HG02885 (cell line): Measurements from ENCODE around the gene TNFRSF12A.
A peak's percentile ranks its signal among the peaks of the same experiment; 100 is the strongest.

Experiments
- ATAC-seq: cut with Tn5 transposase; IDR thresholded peaks from one replicate; pipeline ENCODE4 v1.9.1; 2021; ENCODE audit warnings: mild to moderate bottlenecking; ENCODE audit not compliant: unreplicated experiment, poor library complexity

TNFRSF12A gene

GRCh38 chr16:2985462-2985861 is 34.7 kb upstream of the TNFRSF12A start:
- ATAC-seq, result no peak

GRCh38 chr16:2985893-2986355 is 34.2 kb upstream of the TNFRSF12A start:
- ATAC-seq, result no peak

DNA sequence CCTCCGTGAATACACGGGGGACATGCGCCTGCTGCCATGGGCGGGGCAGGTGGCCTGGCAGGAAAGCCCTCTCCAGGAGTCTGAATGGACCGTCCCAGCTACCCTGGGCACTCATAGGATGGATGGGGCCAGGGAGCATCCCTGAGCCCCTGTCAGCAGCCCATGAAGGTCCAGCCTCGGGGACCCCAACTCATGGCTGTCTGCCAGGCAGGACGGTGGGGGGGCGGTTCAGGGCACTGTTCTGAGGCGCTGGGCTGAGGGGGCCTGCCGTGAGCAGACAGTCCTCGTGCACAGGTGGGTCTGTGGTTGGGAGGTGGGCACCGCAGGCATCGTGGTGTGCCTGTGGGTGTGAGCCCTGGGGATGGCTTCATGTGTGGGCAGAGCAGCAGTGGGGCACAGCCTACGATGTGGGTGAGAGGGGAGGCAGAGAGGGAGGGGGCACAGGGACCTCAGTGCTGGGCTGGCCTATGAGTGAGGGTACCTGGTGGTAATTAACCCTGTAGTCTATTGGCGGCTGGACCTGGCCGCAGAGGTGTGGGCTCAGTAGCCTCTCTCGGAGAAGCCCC is 33.5 kb upstream of the TNFRSF12A start:
- no peak for ATAC-seq

GRCh38 chr16:2987286-2987685 is 32.9 kb upstream of the TNFRSF12A start:
- no peak for ATAC-seq

- ATAC-seq, result no peak
These were observed 32.3 kb upstream of the TNFRSF12A start for GRCh38 chr16:2987833-2988232.

GRCh38 chr16:2988590-2989099 is 31.5 kb upstream of the TNFRSF12A start:
- ATAC-seq, result no peak

DNA sequence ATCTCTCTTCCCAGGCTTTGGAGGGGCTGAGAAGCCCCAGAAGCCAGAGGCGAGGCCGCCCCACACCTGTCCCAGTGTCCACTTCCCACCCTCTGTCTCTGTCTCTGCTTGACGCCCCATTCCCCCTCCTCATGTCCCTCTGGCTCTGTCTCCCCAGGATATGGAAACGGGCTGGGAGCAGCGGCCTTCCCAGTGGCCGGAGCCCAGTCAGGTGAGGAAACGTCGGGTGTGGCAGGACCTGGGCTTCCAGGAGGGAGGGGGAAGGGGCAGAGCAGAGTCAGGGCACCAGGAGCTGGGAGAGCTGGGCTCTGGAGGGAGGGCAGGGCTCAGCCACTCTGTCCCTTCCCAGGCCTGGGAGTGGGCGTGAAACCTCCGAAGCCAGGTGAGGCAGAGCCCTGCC is 29.3 kb upstream of the TNFRSF12A start:
- no peak for ATAC-seq

DNA sequence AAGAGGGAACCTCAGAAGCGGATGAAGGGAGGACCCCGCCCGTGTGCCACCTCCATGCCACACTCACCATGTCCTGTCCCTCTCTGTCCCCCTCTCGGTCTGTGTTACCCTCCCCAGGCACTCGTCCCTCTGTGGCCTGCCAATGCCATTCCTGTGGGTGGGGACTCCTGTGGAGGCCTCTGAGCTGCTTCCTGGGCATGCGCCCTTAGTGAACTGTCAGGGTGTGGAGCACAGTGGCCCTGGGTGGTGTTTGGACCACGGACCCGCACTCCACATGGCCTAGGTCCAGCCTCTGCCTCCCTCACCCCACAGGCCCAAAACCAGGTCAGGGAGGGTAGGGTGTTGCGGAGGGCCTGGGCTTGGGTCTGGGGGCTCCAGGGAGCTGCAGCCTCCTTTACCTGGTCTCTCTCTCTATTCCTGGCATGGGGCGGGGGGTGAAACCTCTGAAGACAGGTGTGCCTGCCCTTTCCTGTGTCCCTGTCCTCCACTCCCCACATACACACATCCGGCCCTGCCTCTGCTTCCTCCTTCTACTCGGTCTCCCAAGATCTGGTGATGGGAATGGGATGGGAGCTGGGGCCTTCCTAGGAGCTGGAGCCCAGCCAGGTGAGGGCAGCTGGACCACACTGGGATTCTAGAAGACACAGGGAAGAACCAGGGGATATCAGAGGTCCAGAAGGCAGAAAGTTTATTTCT is 28.5 kb upstream of the TNFRSF12A start:
- no peak for ATAC-seq

DNA sequence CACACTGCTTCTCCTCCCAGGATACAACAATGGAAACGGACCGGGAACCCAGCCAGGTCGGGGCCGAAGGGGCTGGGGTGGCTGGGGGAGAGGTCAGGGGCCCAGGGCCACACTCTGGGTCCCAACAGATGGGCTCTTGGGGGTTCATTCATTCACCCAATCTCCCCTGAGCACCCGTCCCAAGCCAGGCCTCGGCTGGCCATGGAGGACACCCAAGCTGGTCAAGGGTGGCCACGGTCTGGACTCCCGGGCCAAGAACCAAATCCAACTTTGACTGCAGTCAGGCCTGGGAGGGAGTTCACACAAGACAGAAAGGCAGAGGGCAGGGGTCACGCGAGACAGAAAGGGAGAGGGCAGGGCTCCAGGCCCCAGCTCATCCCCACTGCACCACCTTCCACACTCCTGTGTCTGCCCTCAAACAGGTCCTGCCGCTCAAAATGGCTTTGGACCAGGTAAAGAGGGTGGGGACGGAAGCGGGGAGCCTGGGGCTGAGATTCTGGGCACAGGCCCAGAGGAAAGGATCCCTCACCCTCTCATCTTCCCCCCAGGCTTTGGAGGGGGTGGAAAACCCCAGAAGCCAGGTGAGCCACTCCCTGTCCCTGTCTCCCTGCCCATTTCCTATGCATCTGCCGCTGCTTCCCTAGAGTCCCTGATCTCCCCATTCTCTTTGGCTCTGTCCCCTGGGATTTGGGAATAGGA is 27.6 kb upstream of the TNFRSF12A start:
- ATAC-seq, result no peak

DNA sequence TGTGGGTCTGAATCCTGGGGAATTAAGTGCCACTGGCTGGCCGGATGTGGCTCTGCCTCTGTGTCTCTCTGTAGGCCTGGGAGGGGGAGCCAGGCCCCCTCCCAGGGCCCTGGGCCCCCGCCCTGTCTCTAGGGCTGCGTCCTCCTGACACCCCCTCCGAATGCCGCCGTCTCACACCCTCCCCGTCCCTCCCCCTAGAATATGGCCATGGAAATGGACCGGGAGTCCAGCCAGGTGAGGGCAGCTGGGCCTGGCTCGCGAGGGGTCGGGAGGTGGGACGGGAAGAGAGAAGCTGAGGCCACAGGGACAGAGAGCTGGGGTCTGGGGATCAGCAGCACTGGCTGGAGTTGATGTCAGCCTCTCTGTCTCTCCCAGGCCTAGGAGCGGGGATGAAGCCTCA is 23.9 kb upstream of the TNFRSF12A start:
- ATAC-seq, result no peak

DNA sequence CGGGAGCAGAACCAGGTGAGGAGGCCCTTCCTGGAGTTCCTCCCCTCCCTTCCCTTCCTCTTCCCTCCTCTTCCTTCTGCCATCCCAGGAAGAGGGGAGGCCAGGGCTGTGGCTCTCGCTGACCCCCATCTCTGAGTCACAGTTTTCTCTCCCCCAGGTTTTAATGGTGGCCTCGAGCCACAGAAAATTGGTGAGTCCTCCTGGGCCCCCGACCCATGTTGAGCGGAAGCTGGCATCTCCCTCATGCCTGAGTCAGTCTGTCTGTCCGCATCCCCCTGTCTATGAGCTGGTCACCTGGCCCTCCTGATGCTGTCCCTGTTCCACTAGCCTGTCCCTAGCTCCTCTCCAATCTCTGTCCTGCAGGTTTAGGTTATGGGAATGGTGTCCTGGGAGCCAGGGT is 20.2 kb upstream of the TNFRSF12A start:
- no peak for ATAC-seq

DNA sequence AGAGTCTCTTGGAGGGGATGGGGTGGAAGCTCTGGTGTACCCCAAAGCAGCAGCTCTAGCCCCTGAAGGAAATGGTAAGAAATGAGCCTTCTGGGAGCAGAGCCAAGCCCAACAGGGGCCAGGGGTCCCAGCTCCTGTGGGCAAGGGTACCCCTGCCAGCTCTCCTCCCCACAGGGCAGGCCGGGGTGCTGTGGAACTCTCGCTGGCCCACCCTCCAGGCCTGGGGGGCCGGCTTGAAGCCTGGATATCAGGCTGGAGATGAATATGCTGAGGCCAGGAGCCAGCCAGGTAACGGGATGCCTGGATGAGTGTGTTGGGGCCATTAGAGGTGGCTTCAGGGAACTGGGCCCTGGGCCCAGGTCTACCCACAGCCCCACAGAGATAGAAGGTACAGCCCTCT is 19.6 kb upstream of the TNFRSF12A start:
- ATAC-seq, result no peak

DNA sequence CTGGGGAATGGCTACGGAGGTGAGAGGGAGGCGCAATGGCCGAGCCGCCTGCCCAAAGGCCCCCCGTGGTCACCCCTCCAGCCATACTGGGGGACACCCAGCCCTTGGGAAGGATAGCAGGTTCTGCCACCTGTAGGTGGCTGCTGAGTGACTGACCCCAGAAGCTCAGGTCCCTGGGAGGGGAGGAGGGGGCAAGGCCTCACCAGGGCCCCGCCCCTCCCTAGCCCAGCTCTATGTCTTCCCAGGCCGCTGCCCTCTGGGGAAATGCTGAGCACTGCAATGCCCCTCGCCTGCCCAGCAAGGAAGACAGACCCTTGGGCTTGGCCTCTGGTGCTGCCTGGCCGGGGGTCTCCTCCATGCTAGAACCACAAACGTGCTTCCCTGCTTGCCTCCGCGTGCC is 18.9 kb upstream of the TNFRSF12A start:
- ATAC-seq, result no peak

DNA sequence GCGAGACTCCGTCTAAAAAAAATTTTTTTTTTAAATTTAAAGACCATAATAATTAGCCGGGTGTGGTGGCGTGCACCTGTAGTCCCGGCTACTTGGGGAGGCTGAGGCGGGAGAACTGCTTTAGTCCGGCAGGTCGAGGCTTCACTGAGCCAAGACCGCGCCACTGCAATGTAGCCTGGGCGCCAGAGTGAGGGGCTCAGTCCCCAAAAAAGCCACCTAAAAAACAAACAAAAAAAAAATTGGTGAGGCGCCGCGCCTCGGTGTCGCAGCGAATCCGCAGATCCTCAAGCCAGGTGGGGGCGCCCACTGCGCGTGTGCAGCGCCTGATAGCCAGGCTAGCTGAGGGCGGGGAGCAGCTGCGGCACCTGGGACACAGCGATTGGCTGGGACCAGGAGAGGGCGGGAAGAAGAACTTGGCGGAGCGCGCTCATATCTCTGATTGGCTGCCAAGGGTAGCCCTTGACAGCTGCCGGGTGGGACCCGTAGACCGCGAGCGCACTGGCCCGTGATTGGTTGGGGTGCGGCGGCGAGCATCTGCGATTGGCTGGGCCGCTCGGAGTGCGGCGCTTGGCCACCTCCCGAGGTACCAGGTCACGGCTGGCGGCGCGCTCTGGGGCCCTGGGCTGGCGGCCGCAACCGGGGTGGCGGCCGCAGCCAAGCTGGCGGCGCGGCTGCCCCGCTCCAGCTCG is 16.4 kb upstream of the TNFRSF12A start:
- ATAC-seq, result peak; percentile 97

GRCh38 chr16:3004319-3004718 is 15.8 kb upstream of the TNFRSF12A start:
- peak; percentile 16 for ATAC-seq

- ATAC-seq, result no peak
These were observed 15.3 kb upstream of the TNFRSF12A start for GRCh38 chr16:3004781-3005284.

DNA sequence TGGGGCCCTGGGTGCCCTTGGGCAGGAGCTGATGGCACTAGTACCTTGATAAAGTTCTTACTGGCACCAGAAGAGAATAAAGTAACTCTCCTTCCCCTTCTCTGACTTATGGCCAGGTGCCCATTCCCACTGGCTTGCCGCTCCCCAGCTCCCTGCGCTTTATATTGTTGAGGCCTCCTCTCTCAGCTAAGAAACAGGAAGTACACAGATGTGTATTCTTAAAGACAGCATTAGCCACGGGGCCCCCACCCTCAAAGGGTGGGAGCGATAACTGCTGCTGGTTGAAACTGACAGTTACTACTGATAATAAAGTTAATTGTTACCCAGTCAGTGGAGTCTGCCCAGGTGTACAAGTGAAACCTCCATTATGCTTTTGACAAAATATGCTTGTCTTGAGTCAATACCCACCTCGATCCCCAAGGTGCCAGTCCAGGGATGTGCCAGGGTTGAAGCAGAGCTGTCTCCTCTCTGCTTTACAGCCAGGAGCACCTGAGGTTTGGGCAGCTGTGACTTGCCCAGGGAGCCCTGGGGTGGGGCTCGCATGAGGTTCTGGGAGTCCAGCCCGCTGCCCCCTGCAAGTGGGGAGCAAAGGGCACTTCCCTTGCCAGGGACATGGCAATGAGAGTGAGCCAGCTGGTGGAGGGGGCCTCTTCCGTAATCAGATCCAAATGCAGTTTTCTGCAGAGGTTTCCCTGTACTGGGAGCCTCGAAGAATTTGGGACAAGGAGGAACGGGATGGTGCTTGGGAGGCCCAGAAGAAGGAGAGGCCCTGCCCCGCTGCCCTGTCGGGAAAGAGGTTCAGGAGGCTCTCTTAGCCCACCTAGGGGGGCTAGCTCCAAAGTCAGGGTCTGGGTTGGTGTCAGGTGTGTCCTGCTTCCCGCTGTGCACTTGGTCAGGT is 12.9 kb upstream of the TNFRSF12A start:
- ATAC-seq, result no peak

DNA sequence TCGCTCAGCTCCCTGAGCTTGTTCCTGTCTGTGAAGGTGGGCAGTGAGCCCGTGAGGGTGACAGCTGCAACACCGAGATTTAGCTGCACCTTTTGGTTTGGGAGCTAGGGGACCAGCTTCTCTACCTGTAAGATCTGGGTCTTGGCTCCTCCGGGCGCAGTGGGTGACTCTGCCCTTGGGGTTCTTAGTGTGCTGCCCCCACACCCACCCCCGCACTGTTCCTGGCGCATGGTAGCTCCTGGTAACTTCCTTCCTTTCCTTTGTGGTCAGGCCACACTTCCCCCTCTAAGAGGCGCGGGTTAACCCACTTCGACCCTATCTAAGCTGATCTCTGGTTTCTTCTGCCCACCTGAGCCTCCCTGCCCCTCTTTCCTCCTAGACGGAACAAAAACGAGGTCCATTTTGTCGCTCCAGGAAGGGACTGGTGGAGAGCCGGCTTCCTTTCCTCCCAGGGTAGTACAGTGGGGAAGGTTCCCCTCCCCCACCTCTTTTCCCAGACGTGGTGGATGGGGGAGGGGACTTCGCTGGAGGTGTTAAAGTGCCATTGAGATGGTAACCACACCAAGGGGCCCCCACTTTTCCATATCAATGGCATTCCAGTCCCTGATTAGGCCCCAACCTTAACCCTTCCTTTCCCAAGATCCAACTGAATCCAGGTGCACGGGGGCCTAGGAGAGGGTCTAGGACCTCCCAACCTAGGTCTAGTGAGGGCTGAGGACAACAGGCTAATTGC is 12.0 kb upstream of the TNFRSF12A start:
- ATAC-seq, result no peak

GRCh38 chr16:3008690-3009037 is 11.5 kb upstream of the TNFRSF12A start:
- ATAC-seq, result no peak
